ENCODE results near the gene BTBD6.

Gene BTBD6

GRCh38 chr14:105210266-105211025, 37.9 kb upstream of the BTBD6 start:
- H3K4me1 ChIP-seq (ENCODE audit: control insufficient read depth, insufficient read depth, low read length), result peaks cover 2% of the 10 kb centered on the region
- 94% methylated on average over 30 of the region's 30 CpGs for WGBS, 2 experiments

GRCh38 chr14:105211086-105211757, 37.1 kb upstream of the BTBD6 start:
- no peak overlapping the region for H3K27ac ChIP-seq (ENCODE audit: insufficient read depth, low read depth, low read length, poor library complexity, severe bottlenecking)
- H3K36me3 ChIP-seq (ENCODE audit: control insufficient read depth, insufficient read depth, low read length), result no peaks in the 10 kb centered on the region
- H3K27me3 ChIP-seq (ENCODE audit: control insufficient read depth, insufficient read depth, low read length, poor library complexity, severe bottlenecking), result no peaks in the 10 kb centered on the region
- no peak overlapping the region for H3K4me3 ChIP-seq (ENCODE audit: insufficient read depth, low read depth, low read length)
- H3K9me3 ChIP-seq (ENCODE audit: control insufficient read depth, low read length), result no peaks in the 10 kb centered on the region
- peaks cover 2% of the 10 kb centered on the region for H3K4me1 ChIP-seq (ENCODE audit: control insufficient read depth, insufficient read depth, low read length)
- WGBS, 2 experiments, result 94% methylated on average over 23 of the region's 23 CpGs

More at GRCh38 chr14:105210266-105211025, 37.9 kb upstream of the BTBD6 start:
- no peak overlapping the region for H3K4me3 ChIP-seq (ENCODE audit: insufficient read depth, low read depth, low read length)
- no peaks in the 10 kb centered on the region for H3K36me3 ChIP-seq (ENCODE audit: control insufficient read depth, insufficient read depth, low read length)
- H3K27ac ChIP-seq (ENCODE audit: insufficient read depth, low read depth, low read length, poor library complexity, severe bottlenecking), result no peak overlapping the region
- H3K9me3 ChIP-seq (ENCODE audit: control insufficient read depth, low read length), result no peaks in the 10 kb centered on the region
- H3K27me3 ChIP-seq (ENCODE audit: control insufficient read depth, insufficient read depth, low read length, poor library complexity, severe bottlenecking), result no peaks in the 10 kb centered on the region

- Histone ChIP-seq H3K4me1 (ENCODE audit: control insufficient read depth, insufficient read depth, low read length) (peaks cover 2% of the 10 kb centered on the region), H3K9me3 (ENCODE audit: control insufficient read depth, low read length) (no peaks in the 10 kb centered on the region), H3K27ac (ENCODE audit: insufficient read depth, low read depth, low read length, poor library complexity, severe bottlenecking) (no peak overlapping the region), H3K27me3 (ENCODE audit: control insufficient read depth, insufficient read depth, low read length, poor library complexity, severe bottlenecking) (no peaks in the 10 kb centered on the region), H3K36me3 (ENCODE audit: control insufficient read depth, insufficient read depth, low read length) (no peaks in the 10 kb centered on the region), H3K4me3 (ENCODE audit: insufficient read depth, low read depth, low read length) (no peak overlapping the region)
- 94 to 95% methylated on average over 9 of the region's 9 CpGs for WGBS, 2 experiments
Measured at GRCh38 chr14:105211758-105212089, 36.6 kb upstream of the BTBD6 start.

GRCh38 chr14:105212541-105213300, 35.6 kb upstream of the BTBD6 start:
- no peaks in the 10 kb centered on the region for H3K36me3 ChIP-seq (ENCODE audit: control insufficient read depth, insufficient read depth, low read length)
- WGBS, 2 experiments, result 87 to 88% methylated on average over 18 of the region's 18 CpGs

GRCh38 chr14:105213361-105213760, 35.0 kb upstream of the BTBD6 start:
- H3K27ac ChIP-seq (ENCODE audit: insufficient read depth, low read depth, low read length, poor library complexity, severe bottlenecking), result no peak overlapping the region
- no peaks in the 10 kb centered on the region for H3K36me3 ChIP-seq (ENCODE audit: control insufficient read depth, insufficient read depth, low read length)
- 93 to 94% methylated on average over 10 of the region's 10 CpGs for WGBS, 2 experiments
- H3K4me3 ChIP-seq (ENCODE audit: insufficient read depth, low read depth, low read length), result no peak overlapping the region
- no peaks in the 10 kb centered on the region for H3K9me3 ChIP-seq (ENCODE audit: control insufficient read depth, low read length)
- no peaks in the 10 kb centered on the region for H3K4me1 ChIP-seq (ENCODE audit: control insufficient read depth, insufficient read depth, low read length)
- H3K27me3 ChIP-seq (ENCODE audit: control insufficient read depth, insufficient read depth, low read length, poor library complexity, severe bottlenecking), result no peaks in the 10 kb centered on the region

More at GRCh38 chr14:105212541-105213300, 35.6 kb upstream of the BTBD6 start:
- Histone ChIP-seq H3K27me3 (ENCODE audit: control insufficient read depth, insufficient read depth, low read length, poor library complexity, severe bottlenecking) (no peaks in the 10 kb centered on the region), H3K4me3 (ENCODE audit: insufficient read depth, low read depth, low read length) (no peak overlapping the region), H3K27ac (ENCODE audit: insufficient read depth, low read depth, low read length, poor library complexity, severe bottlenecking) (no peak overlapping the region), H3K9me3 (ENCODE audit: control insufficient read depth, low read length) (no peaks in the 10 kb centered on the region), H3K4me1 (ENCODE audit: control insufficient read depth, insufficient read depth, low read length) (peaks cover 1% of the 10 kb centered on the region)

GRCh38 chr14:105214324-105214915, 33.9 kb upstream of the BTBD6 start:
- Histone ChIP-seq H3K4me3 (ENCODE audit: insufficient read depth, low read depth, low read length) (no peak overlapping the region), H3K27ac (ENCODE audit: insufficient read depth, low read depth, low read length, poor library complexity, severe bottlenecking) (no peak overlapping the region), H3K4me1 (ENCODE audit: control insufficient read depth, insufficient read depth, low read length) (no peaks in the 10 kb centered on the region), H3K36me3 (ENCODE audit: control insufficient read depth, insufficient read depth, low read length) (no peaks in the 10 kb centered on the region), H3K27me3 (ENCODE audit: control insufficient read depth, insufficient read depth, low read length, poor library complexity, severe bottlenecking) (no peaks in the 10 kb centered on the region), H3K9me3 (ENCODE audit: control insufficient read depth, low read length) (no peaks in the 10 kb centered on the region)
- 94% methylated on average over 14 of the region's 14 CpGs for WGBS, 2 experiments

- WGBS, 2 experiments, result 89 to 97% methylated on average over 3 of the region's 3 CpGs
- Histone ChIP-seq H3K4me3 (ENCODE audit: insufficient read depth, low read depth, low read length) (no peak overlapping the region), H3K4me1 (ENCODE audit: control insufficient read depth, insufficient read depth, low read length) (no peaks in the 10 kb centered on the region), H3K27me3 (ENCODE audit: control insufficient read depth, insufficient read depth, low read length, poor library complexity, severe bottlenecking) (no peaks in the 10 kb centered on the region), H3K27ac (ENCODE audit: insufficient read depth, low read depth, low read length, poor library complexity, severe bottlenecking) (no peak overlapping the region), H3K36me3 (ENCODE audit: control insufficient read depth, insufficient read depth, low read length) (no peaks in the 10 kb centered on the region), H3K9me3 (ENCODE audit: control insufficient read depth, low read length) (no peaks in the 10 kb centered on the region)
Measured at GRCh38 chr14:105215602-105216001, 32.7 kb upstream of the BTBD6 start.

- Histone ChIP-seq H3K4me1 (ENCODE audit: control insufficient read depth, insufficient read depth, low read length) (no peaks in the 10 kb centered on the region), H3K27me3 (ENCODE audit: control insufficient read depth, insufficient read depth, low read length, poor library complexity, severe bottlenecking) (no peaks in the 10 kb centered on the region), H3K27ac (ENCODE audit: insufficient read depth, low read depth, low read length, poor library complexity, severe bottlenecking) (no peak overlapping the region), H3K36me3 (ENCODE audit: control insufficient read depth, insufficient read depth, low read length) (peaks cover 5% of the 10 kb centered on the region), H3K9me3 (ENCODE audit: control insufficient read depth, low read length) (no peaks in the 10 kb centered on the region), H3K4me3 (ENCODE audit: insufficient read depth, low read depth, low read length) (no peak overlapping the region)
- WGBS, 2 experiments, result 93 to 94% methylated on average over 30 of the region's 30 CpGs
Measured at GRCh38 chr14:105216490-105217247, 31.7 kb upstream of the BTBD6 start.

- Histone ChIP-seq H3K4me3 (ENCODE audit: insufficient read depth, low read depth, low read length) (no peak overlapping the region), H3K4me1 (ENCODE audit: control insufficient read depth, insufficient read depth, low read length) (no peaks in the 10 kb centered on the region), H3K27me3 (ENCODE audit: control insufficient read depth, insufficient read depth, low read length, poor library complexity, severe bottlenecking) (no peaks in the 10 kb centered on the region), H3K9me3 (ENCODE audit: control insufficient read depth, low read length) (no peaks in the 10 kb centered on the region), H3K27ac (ENCODE audit: insufficient read depth, low read depth, low read length, poor library complexity, severe bottlenecking) (no peak overlapping the region), H3K36me3 (ENCODE audit: control insufficient read depth, insufficient read depth, low read length) (peaks cover 5% of the 10 kb centered on the region)
- WGBS, 2 experiments, result 94 to 95% methylated on average over 11 of the region's 11 CpGs
Measured at GRCh38 chr14:105217774-105218173, 30.6 kb upstream of the BTBD6 start.
